GM19397 (cell line): Measurements from ENCODE around the gene PRH2.

ENCODE experiments used
- ATAC-seq: cut with Tn5 transposase; IDR thresholded peaks from one replicate; pipeline ENCODE4 v1.9.1; 2021; ENCODE audit warnings: mild to moderate bottlenecking, moderate library complexity; ENCODE audit not compliant: unreplicated experiment

Gene PRH2

GRCh38 chr12:10928746-10929286 is at the start of gene PRH2:
PRH2 (plus strand) TSS chr12:10929236; CDS start chr12:10929274, 38 bp downstream.
- ATAC-seq, result no peak

GRCh38 chr12:10884086-10884725 is 44.8 kb upstream of the PRH2 start, which contains the start of gene PRH1:
PRH1 (minus strand) TSS chr12:10884255; CDS start chr12:10884217, 38 bp downstream.
- no peak for ATAC-seq

- no peak for ATAC-seq
Measured at GRCh38 chr12:10889226-10889625, 39.8 kb upstream of the PRH2 start.

- ATAC-seq, result no peak
Measured at GRCh38 chr12:10891937-10892336, 37.1 kb upstream of the PRH2 start.

- no peak for ATAC-seq
Measured at GRCh38 chr12:10896854-10897253, 32.2 kb upstream of the PRH2 start.

- ATAC-seq, result no peak
Measured at GRCh38 chr12:10900530-10900929, 28.5 kb upstream of the PRH2 start.

GRCh38 chr12:10900972-10901371 is 28.1 kb upstream of the PRH2 start:
- ATAC-seq, result no peak

- no peak for ATAC-seq
Measured at GRCh38 chr12:10901427-10901826, 27.6 kb upstream of the PRH2 start.

GRCh38 chr12:10904686-10905085 is 24.4 kb upstream of the PRH2 start:
- ATAC-seq, result no peak

GRCh38 chr12:10909462-10909861 is 19.6 kb upstream of the PRH2 start, which contains the start of gene TAS2R13:
TAS2R13 (minus strand) TSS chr12:10909562; CDS start chr12:10909298, 264 bp downstream.
- no peak for ATAC-seq

- ATAC-seq, result no peak
Measured at GRCh38 chr12:10910380-10910779, 18.7 kb upstream of the PRH2 start.

GRCh38 chr12:10919809-10920208 is 9.2 kb upstream of the PRH2 start:
- ATAC-seq, result no peak

GRCh38 chr12:10926269-10926668 is 2.8 kb upstream of the PRH2 start:
- ATAC-seq, result no peak

GRCh38 chr12:10936506-10936905 is 7.5 kb downstream of the PRH2 start:
- ATAC-seq, result no peak

GRCh38 chr12:10939163-10939562 is 10.1 kb downstream of the PRH2 start, which contains the start of gene TAS2R14:
TAS2R14 (minus strand) TSS chr12:10939263; CDS start chr12:10939207, 56 bp downstream.
- no peak for ATAC-seq

- no peak for ATAC-seq
Measured at GRCh38 chr12:10940389-10940788, 11.4 kb downstream of the PRH2 start.

GRCh38 chr12:10941369-10941768 is 12.3 kb downstream of the PRH2 start:
- ATAC-seq, result no peak

GRCh38 chr12:10941916-10942607 is 13.0 kb downstream of the PRH2 start:
- no peak for ATAC-seq

- no peak for ATAC-seq
Measured at GRCh38 chr12:10943167-10943566, 14.1 kb downstream of the PRH2 start.

- no peak for ATAC-seq
Measured at GRCh38 chr12:10952645-10953044, 23.6 kb downstream of the PRH2 start.

- no peak for ATAC-seq
Measured at GRCh38 chr12:10956085-10956484, 27.0 kb downstream of the PRH2 start.

GRCh38 chr12:10957741-10958140 is 28.7 kb downstream of the PRH2 start:
- ATAC-seq, result no peak
